ENCODE measurements around the gene CMYA5.

DNA sequence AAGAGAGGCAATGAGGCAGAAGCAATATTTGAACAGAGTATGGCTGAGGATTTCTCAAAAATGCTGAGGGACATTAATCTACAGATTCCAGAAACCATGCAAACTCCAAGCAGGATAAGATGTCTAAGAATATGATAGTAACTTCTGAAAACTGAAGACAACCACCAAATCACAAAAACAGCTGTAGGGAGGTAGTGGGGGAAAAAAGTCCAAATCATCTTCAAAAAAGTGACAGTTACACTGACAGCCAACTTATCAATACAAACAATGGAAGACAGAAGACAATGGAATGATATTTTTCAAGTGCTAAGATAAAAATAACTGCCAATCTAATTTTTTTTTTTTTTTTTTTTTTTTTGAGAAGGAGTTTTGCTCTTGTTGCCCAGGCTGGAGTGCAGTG lies 30.5 kb downstream of the CMYA5 start:
- TF ChIP-seq EZH2 (IDR thresholded peaks at IDR 0.05; ENCODE audit: borderline replicate concordance, low read length): no peak
- TF ChIP-seq, protein P1, sequence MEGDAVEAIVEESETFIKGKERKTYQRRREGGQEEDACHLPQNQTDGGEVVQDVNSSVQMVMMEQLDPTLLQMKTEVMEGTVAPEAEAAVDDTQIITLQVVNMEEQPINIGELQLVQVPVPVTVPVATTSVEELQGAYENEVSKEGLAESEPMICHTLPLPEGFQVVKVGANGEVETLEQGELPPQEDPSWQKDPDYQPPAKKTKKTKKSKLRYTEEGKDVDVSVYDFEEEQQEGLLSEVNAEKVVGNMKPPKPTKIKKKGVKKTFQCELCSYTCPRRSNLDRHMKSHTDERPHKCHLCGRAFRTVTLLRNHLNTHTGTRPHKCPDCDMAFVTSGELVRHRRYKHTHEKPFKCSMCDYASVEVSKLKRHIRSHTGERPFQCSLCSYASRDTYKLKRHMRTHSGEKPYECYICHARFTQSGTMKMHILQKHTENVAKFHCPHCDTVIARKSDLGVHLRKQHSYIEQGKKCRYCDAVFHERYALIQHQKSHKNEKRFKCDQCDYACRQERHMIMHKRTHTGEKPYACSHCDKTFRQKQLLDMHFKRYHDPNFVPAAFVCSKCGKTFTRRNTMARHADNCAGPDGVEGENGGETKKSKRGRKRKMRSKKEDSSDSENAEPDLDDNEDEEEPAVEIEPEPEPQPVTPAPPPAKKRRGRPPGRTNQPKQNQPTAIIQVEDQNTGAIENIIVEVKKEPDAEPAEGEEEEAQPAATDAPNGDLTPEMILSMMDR (IDR thresholded peaks at IDR 0.05; ENCODE audit: low read length): no peak

Data from OCI-LY1 (cell line).